OCI-LY1 (cell line): ENCODE results near the gene SLC43A3.

Experiments
- EZH2 ChIP-seq: fragments of 200-600 bp; sonication (generic), shearing (Covaris generic); IDR thresholded peaks from 2 replicates; pipeline ENCODE4 v1.8.0; 2017; ENCODE audit warnings: borderline replicate concordance, mixed run types, mild to moderate bottlenecking, antibody characterized with exemption, low read length, moderate library complexity, mixed read lengths
- TF ChIP-seq, protein P1 (sequence below): fragments of 200-600 bp; sonication (generic), shearing (Covaris generic); IDR thresholded peaks from 2 replicates; pipeline ENCODE4 v1.5.1; 2017; ENCODE audit warnings: mild to moderate bottlenecking, antibody characterized with exemption, low read length, moderate library complexity, mixed read lengths

DNA sequence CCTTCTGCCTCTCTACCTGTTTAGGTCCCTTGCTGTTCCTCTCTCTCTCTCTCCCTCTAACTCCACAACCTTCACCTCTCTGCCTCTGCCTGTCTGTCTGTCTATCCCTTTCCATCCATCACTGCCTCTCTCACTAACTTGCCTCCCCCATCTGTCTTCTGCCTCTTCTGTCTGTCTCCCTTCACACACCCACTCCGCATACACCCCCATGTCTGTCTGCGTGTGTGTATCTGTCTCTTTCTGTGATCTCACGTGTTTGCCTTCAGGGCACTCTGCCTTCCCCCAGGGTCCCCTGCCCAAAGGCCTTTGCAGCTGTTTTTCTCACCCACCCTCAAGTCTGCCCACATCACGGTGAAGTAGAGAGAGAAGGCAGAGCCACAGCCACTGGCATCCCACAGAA lies 41.4 kb upstream of the SLC43A3 start:
- TF ChIP-seq EZH2 = no peak
- TF ChIP-seq, protein P1, sequence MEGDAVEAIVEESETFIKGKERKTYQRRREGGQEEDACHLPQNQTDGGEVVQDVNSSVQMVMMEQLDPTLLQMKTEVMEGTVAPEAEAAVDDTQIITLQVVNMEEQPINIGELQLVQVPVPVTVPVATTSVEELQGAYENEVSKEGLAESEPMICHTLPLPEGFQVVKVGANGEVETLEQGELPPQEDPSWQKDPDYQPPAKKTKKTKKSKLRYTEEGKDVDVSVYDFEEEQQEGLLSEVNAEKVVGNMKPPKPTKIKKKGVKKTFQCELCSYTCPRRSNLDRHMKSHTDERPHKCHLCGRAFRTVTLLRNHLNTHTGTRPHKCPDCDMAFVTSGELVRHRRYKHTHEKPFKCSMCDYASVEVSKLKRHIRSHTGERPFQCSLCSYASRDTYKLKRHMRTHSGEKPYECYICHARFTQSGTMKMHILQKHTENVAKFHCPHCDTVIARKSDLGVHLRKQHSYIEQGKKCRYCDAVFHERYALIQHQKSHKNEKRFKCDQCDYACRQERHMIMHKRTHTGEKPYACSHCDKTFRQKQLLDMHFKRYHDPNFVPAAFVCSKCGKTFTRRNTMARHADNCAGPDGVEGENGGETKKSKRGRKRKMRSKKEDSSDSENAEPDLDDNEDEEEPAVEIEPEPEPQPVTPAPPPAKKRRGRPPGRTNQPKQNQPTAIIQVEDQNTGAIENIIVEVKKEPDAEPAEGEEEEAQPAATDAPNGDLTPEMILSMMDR = no peak
